Brain microvascular endothelial cell (primary cell): ENCODE data around the gene SOS1.

Source experiments
- DNase-seq: peaks from one replicate; pipeline ENCODE4 v3.0.0-alpha.2; 2020
- H3K27ac ChIP-seq: fragments of 250-450 bp; sonication (Bioruptor Pico); 2 replicates; pipeline ENCODE4 v1.5.1; 2020; ENCODE audit warnings: mild to moderate bottlenecking, moderate library complexity
- H3K27me3 ChIP-seq: fragments of 250-450 bp; sonication (Bioruptor Pico); replicated peaks from 2 replicates; pipeline ENCODE4 v1.5.1; 2020; ENCODE audit warnings: mild to moderate bottlenecking
- H3K36me3 ChIP-seq: fragments of 250-450 bp; sonication (Bioruptor Pico); replicated peaks from 2 replicates; pipeline ENCODE4 v1.5.1; 2020; ENCODE audit warnings: mild to moderate bottlenecking
- H3K4me3 ChIP-seq: 2 replicates; pipeline ENCODE4 v1.5.1; 2011; ENCODE audit warnings: low read depth, mild to moderate bottlenecking, control low read depth, low read length, moderate library complexity
- in situ Hi-C: cut with HindIII; loops from 2 replicates; pipeline ENCODE4 v1.10.0; 2017; ENCODE audit warnings: low sequenced_read_pairs, low pct_ligation_motif_present
- TF ChIP-seq, protein P1 (sequence below): IDR thresholded peaks from 2 replicates; pipeline ENCODE4 v1.5.1; 2011; ENCODE audit warnings: low read depth, mild to moderate bottlenecking, moderate library complexity, low read length, control low read depth, inconsistent platforms; ENCODE audit errors: missing control alignments

Gene SOS1

DNA sequence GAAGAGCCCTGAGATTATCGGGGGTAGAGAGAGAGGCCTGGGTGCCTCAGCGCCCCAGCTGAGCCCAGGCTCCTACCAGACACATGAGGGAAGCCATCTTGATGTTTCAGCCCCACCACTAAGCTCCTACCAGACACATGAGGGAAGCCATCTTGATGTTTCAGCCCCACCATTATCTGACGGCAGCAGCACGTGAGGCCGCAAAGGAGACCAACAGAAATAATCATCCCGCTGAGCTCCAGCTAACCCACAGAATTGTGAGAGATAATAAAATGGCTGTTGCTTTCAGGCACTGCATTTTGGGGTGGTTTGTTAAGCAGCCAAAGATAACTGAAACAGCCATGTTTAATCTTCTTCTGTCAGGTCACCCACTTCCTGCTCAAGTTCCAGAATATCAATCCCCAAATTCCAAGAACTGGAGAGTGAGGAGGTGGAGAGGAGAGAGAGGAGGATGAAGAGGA lies 29.3 kb upstream of the SOS1 start:
- Histone ChIP-seq H3K36me3 (no peaks in the 10 kb centered on the region), H3K27ac (no peak overlapping the region), H3K27me3 (no peaks in the 10 kb centered on the region), H3K4me3 (no peak overlapping the region)
- in situ Hi-C loops, result no loop called here
- no peak for DNase-seq
- TF ChIP-seq, protein P1, sequence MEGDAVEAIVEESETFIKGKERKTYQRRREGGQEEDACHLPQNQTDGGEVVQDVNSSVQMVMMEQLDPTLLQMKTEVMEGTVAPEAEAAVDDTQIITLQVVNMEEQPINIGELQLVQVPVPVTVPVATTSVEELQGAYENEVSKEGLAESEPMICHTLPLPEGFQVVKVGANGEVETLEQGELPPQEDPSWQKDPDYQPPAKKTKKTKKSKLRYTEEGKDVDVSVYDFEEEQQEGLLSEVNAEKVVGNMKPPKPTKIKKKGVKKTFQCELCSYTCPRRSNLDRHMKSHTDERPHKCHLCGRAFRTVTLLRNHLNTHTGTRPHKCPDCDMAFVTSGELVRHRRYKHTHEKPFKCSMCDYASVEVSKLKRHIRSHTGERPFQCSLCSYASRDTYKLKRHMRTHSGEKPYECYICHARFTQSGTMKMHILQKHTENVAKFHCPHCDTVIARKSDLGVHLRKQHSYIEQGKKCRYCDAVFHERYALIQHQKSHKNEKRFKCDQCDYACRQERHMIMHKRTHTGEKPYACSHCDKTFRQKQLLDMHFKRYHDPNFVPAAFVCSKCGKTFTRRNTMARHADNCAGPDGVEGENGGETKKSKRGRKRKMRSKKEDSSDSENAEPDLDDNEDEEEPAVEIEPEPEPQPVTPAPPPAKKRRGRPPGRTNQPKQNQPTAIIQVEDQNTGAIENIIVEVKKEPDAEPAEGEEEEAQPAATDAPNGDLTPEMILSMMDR, result no peak

DNA sequence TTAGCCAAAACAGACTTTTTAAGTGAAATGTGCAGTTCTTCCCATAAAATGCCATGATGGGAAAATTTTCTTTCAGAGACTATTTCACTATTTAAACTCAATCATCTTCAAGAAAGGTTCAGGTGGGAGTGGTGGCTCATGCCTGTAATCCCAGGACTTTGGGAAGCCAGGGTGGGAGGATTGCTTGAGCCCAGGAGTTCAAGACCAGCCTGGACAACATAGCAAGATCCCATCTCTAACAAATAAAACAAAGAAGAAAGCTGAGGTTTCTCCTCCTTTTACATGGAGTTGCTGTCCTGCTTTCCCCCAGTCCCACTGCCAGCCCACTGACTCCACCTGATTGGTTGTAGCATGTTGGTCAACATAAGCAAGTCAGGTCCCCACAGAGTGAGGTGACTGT lies 25.8 kb upstream of the SOS1 start:
- in situ Hi-C loops, result no loop called here
- TF ChIP-seq, protein P1, result no peak
- Histone ChIP-seq H3K27ac (no peak overlapping the region), H3K27me3 (no peaks in the 10 kb centered on the region), H3K4me3 (no peak overlapping the region), H3K36me3 (no peaks in the 10 kb centered on the region)
- no peak for DNase-seq

DNA sequence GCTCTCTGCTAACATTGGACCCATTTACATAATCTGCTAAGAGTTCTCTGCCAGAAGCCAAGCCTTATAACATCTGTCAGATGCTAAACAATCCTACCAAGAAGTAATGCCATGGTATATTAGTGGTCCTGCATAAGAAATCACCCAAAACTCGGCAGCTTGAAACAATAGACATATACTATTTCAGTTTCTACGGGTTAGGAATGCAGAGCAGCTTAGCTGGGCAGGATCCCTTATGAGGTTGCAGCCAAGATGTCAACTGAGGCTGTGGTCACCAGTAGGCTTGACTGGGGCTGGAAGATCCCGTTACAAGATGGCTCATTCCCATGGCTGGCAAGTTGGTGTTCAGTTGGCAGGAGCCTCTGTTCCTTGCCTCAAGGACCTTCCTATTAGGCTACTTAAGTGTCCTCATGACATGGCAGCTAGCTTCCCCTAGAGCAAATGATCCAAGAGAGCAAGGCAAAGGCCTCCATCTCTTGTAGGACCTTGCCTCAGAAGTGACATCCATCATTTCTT lies 25.1 kb upstream of the SOS1 start:
- no peak overlapping the region for H3K27ac ChIP-seq
- no peak for DNase-seq
- TF ChIP-seq, protein P1, result no peak
- H3K36me3 ChIP-seq, result no peaks in the 10 kb centered on the region
- no peaks in the 10 kb centered on the region for H3K27me3 ChIP-seq
- in situ Hi-C loops, result no loop called here
- no peak overlapping the region for H3K4me3 ChIP-seq

DNA sequence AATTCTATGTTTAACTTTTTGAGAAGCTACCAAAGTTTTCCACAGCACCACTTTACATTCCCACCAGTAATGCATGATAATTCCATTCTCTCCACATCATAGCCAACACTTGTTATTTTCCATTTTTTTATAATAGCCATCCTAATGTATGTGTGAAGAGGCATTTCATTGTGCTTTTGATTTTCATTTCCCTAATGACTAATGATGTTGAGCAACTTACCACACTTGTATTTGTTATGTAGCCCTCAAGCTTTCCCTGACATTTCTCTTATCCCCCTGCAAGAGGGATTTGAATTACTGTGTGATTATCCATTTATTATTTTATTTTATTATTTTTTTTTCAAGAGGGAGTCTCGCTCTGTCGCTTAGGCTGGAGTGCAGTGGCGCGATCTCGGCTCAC lies 23.6 kb upstream of the SOS1 start:
- no peak overlapping the region for H3K4me3 ChIP-seq
- no peaks in the 10 kb centered on the region for H3K36me3 ChIP-seq
- no peaks in the 10 kb centered on the region for H3K27me3 ChIP-seq
- in situ Hi-C loops, result no loop called here
- TF ChIP-seq, protein P1, result no peak
- H3K27ac ChIP-seq, result no peak overlapping the region
- DNase-seq, result no peak

DNA sequence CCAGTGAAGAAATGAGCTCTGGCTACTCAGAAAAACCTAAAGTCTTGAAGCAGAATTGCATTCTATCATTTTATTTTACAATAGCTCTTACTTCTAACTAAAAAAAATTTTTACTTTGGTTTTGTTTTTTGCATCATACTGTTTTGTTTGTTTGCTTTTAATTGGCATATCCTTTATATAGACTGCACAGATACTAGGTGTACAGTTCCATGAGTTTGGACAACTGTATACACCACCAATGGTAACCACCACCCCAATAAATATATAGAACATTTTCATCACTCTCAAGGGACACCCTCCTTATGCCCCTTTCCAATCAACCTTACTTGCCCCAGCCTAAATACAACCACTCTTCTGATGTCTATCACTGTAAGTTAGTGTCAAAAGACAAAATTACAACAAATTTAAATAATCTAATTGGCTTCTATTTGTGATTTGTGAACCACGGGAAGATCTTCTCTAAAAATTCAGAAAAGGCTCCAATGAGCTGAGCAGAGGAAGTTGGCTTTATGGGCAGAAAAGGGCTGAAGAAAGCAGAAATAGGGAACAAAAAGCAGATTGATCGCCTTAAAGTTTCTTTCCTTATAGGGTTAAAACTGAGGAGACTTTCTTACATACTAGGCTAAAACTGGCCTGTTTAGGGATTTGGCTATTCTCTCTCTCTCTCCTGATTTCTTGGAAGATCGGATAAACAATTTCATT lies 22.2 kb upstream of the SOS1 start:
- no peak overlapping the region for H3K27ac ChIP-seq
- no peak for DNase-seq
- TF ChIP-seq, protein P1, result no peak
- H3K36me3 ChIP-seq, result no peaks in the 10 kb centered on the region
- in situ Hi-C loops, result no loop called here
- no peak overlapping the region for H3K4me3 ChIP-seq
- no peaks in the 10 kb centered on the region for H3K27me3 ChIP-seq
